G401 (cell line): ENCODE results near the gene CREBZF. TPM values are rescaled to one million over a fixed set of nuclear protein-coding genes. Genes with fewer than 3 reads are reported as not detected.
"Not testable (repeated sequence)": the region's sequence is repeated elsewhere in the genome, so short reads cannot be mapped to it uniquely, and the experiment has no call there.

ENCODE experiments used
- DNase-seq: peaks from one replicate; pipeline ENCODE4 v3.0.0-alpha.2; 2015; ENCODE audit warnings: low spot score
- in situ Hi-C: cut with HindIII; loops from 2 replicates; pipeline ENCODE4 v1.10.0; 2016; ENCODE audit warnings: low sequenced_read_pairs, mixed read lengths
- total RNA-seq: library from RNA; depleted of rRNA; stranded (reverse); fragments of >200 nt; shearing (Covaris generic); gene quantifications from 2 replicates; pipeline ENCODE4 v1.2.3, GENCODE V29; 2014; rRNA removed

Gene CREBZF
- total RNA-seq, 1 experiment from 2014 or later = 33.9 TPM

DNA sequence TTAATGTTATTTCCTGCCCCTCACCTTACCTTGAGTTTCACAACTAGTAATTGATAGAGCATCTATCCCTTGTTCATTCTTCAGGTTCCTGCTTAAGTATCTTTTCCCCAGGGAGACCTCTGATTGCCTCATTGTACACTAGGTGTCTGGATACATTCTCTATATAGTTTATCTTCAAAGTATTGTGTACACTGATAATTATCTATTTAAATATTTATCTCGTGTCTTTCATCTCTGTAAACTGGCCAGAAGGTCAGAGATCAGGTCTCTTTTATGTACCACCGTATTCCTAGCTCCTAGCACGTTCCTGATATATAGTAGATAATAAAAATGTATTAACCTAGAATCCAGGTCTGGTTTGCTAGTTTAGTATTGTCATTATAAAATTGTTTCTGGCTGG, 30.2 kb downstream of the CREBZF start:
- in situ Hi-C loops = no loop called here
- DNase-seq = no peak

DNA sequence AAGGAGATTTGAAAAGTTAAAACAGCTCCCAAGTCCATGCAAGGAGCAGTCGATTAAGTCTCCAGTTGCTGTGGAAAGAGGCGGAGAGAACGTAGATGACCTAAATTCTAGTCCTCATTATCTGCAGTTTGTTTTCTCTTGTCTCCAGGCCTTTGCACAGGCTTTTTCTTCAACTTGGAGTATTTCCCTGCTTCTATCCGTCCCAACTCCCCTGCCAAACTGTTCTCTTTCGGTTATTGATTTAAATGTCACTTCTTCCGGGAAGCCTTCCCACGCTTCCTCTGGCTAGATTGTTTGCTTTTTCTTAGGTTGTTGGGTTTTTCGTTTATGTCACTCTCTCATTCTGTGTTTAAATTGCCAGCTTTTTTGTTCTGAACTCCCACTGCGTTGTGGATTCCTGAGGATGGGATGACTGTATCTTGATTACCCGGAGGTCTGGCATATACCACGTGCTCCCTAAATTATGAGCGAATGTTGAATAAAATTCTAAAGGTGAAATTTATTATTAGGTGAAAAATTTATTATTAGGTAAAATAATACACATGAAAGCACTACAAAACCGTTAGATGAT, 36.1 kb downstream of the CREBZF start:
- in situ Hi-C loops = no loop called here
- no peak for DNase-seq

GRCh38 chr11:85627998-85628770, 36.7 kb downstream of the CREBZF start, which contains the start of gene TMEM126B:
Gene TMEM126B, plus strand, starts transcription at chr11:85628593. Its CDS starts 15 bp downstream, at chr11:85628608.
- in situ Hi-C loops = no loop called here
- DNase-seq = peak; percentile 100

DNA sequence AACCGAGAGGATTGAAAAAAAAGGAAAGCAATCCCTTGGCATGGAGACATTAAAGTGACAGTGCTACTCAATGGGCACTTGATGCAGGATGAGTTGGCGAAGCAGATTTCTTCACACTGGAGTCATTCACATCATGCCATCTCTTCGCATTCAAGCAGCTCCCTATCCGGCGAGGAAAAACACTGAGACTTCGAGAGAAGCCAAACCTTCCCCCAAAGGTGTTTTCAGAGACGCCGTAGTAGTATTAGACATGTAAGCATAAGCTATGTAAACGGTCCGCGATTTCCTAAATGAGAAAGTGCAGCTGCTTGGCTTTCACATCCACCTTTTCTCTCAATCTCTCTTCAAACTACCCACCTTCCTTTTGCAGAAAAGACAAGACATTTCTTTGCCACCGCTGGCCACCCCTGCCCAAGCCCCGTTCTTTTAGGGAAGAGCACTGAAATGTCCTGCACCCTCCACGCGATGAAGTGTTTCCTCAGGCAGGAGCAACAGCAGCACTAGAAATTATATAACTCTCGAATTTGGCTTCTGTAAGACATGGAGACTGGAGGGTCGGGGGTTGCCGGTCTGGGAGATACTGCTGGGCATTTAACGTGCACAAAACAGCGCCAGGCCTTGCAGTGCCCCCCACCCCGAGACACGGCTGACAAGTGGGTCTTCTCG, 37.5 kb downstream of the CREBZF start, which contains the start of gene DLG2:
TSS of gene DLG2 (minus strand) at position 13 of the 666 bp plus-strand sequence.
- peak; percentile 84 for DNase-seq
- in situ Hi-C loops = no loop called here

- peak; percentile 31 for DNase-seq
- in situ Hi-C loops = no loop called here
These were observed 38.4 kb downstream of the CREBZF start for GRCh38 chr11:85626496-85626895.

GRCh38 chr11:85620256-85620655, 44.7 kb downstream of the CREBZF start:
- in situ Hi-C loops = no loop called here
- no peak for DNase-seq

DNA sequence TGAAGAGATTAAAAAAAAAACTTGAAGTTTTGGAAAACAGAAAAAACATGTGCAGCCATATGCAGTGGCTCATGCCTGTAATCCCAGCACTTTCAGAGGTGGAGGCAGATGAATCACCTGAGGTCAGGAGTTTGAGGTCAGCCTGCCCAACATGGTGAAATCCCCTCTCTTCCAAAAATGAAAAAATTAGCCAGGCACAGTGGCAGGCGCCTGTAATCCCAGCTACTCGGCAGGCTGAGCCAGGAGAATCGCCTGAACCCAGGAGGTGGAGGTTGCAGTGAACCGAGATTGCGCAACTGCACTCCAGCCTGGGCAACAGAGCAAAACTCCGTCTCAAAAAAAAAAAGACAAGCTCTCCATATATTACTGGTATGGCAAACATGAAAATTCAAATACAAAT, 45.4 kb downstream of the CREBZF start:
- in situ Hi-C loops = no loop called here
- no peak for DNase-seq

GRCh38 chr11:85611643-85612042, 53.3 kb downstream of the CREBZF start:
- in situ Hi-C loops, DNase-seq: not testable (repeated sequence)

Other genes with a start within 250 kb of the CREBZF start
- gene DLG2, start 37.8 kb downstream of the CREBZF start, total RNA-seq = 3.8 and 6.6 TPM in 2 replicates
- gene TMEM126B, start 36.5 kb downstream of the CREBZF start, total RNA-seq = 124 and 163 TPM in 2 replicates
- gene TMEM126A, start 17.2 kb downstream of the CREBZF start, total RNA-seq = 12.5 and 29.9 TPM in 2 replicates
- 8.6 and 10.7 TPM in 2 replicates for gene CCDC89, start 21.1 kb upstream of the CREBZF start, total RNA-seq
- gene SYTL2, start 146.0 kb upstream of the CREBZF start, total RNA-seq = 16.0 and 16.8 TPM in 2 replicates
- gene CCDC83, start 190.3 kb upstream of the CREBZF start, total RNA-seq = not detected in 2 replicates